Urinary bladder (tissue), 4 donors: ENCODE data around the gene OR10D3. TPM values are rescaled to one million over a fixed set of nuclear protein-coding genes. Genes with fewer than 3 reads are reported as not detected.

Experiments
- DNase-seq: peaks from one replicate; pipeline ENCODE4 v3.0.0-alpha.2; 2015; ENCODE audit errors: extremely low spot score
- H3K27ac ChIP-seq: one replicate; pipeline ENCODE4 v1.5.1; 2013; ENCODE audit warnings: low read depth, mild to moderate bottlenecking, moderate library complexity
- H3K36me3 ChIP-seq: one replicate; pipeline ENCODE4 v1.6.1; 2013; ENCODE audit warnings: mild to moderate bottlenecking, moderate library complexity; ENCODE audit not compliant: insufficient read depth
- H3K4me1 ChIP-seq: one replicate; pipeline ENCODE4 v1.6.1; 2013; ENCODE audit warnings: mild to moderate bottlenecking, moderate library complexity; ENCODE audit not compliant: insufficient read depth
- H3K4me3 ChIP-seq: one replicate; pipeline ENCODE4 v1.5.1; 2013; ENCODE audit warnings: low read depth, low read length
- WGBS: extraction: QIAGEN DNeasy Blood & Tissue Kit; methylation state at CpG from one replicate; pipeline ENCODE4 v1.1.7; 2013; 5-methylcytosine and 5-hydroxymethylcytosine counted together
- polyA plus RNA-seq: library from polyadenylated mRNA; stranded (reverse); fragments of 200-250 nt; gene quantifications from one replicate; pipeline ENCODE4 v1.2.3, GENCODE V29; 2013
- total RNA-seq: library from RNA; depleted of rRNA; stranded (reverse); fragments of >200 nt; gene quantifications from one replicate; pipeline ENCODE4 v1.2.3, GENCODE V29; 2014
- donor health status: healthy with polysubstance abuse.
- donor health status: healthy.

The OR10D3 gene
- total and polyA plus RNA-seq, 2 donors, result not detected

DNA sequence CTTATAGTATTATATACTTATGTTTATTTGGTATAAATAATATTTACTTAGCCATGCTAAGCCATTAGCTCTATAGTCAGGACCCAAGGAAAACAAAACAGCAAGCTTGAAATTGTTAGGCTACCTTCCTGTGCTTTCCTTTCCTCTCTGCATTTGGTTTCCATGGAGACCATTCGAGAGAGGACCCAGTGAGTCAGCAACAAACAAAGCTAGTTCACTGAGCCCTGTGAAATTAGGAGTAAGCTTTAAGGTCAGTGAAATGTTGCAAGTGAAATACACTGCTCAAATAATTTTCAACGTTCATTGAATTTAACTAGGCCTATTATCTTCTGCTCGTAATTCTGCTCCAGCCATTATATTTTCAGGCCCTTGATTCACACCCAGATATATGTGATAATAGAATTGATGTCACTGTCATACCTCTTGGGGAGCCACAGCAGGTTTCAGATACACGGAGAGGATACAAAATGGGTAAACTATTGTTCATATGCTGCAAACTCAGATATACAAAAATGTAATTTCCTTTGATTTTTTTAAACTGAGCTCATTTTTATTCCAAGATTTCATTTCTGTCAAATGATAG is 9.1 kb upstream of the OR10D3 start:
- whole genome bisulfite sequencing, result 23% methylated on average over 4 of the region's 4 CpGs
- no peak overlapping the region for H3K27ac ChIP-seq
- no peaks in the 10 kb centered on the region for H3K36me3 ChIP-seq
- peak; percentile 15 for DNase-seq
- H3K4me1 ChIP-seq, result no peaks in the 10 kb centered on the region
- no peak overlapping the region for H3K4me3 ChIP-seq

DNA sequence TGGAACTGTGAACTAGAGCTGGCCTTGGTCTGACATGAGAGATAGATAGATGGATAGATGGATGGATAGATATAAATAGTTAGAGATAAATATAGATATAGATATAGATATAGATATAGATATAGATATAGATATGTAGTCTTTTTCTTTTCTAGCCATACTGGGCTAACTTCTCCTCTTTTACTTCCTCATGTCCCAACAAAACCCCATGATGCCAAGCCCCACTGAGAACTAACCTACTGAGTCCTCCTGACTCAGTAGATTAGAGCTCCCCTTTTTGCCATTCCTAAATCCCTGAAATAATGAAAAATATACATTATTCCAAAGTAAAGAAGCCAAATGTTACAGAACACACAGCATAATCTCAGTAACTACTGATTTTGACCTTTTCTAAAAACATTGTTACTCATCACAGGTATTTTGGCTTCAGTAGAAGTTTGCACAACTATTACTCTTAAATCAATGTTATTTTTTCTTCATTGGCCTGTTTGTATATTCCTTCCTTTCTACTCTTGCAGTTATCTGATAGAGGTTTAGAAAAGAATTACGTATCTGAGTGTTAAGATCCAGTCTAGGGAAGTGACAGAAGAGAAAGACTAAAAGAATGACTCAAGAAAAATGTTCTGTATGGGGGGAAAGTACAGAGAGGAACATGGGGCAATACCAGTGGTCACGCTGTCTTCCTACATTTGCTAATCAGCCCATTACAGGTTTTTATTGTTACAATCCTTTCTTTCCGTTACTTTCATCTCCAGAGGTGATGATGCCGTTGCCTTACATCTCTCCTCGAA is 6.0 kb upstream of the OR10D3 start:
- H3K4me3 ChIP-seq, result no peak overlapping the region
- H3K36me3 ChIP-seq, result no peaks in the 10 kb centered on the region
- no peak for DNase-seq
- 60% methylated on average over 5 of the region's 5 CpGs for WGBS
- no peaks in the 10 kb centered on the region for H3K4me1 ChIP-seq
- H3K27ac ChIP-seq, result no peak overlapping the region

DNA sequence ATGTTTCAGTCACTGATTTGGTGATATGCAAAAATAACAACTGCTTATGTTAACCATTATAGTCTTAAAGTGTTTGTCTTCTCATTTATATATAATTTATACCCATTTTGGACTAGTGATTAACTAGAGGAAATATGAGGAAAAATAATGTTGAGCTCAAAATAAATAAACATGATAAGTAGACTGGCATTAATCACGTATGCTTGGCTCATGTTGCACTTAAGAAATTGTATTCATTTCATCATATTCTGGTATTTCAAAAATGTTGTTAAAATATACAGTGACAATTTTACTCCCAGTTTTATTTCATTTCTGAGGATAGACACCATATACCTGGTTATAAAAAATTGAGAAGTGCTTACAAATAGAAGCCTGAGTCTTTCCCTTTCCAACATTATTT is 3.8 kb upstream of the OR10D3 start:
- no peak for DNase-seq
- WGBS, result 35% methylated on average over 1 of the region's 1 CpG
- Histone ChIP-seq H3K36me3 (no peaks in the 10 kb centered on the region), H3K27ac (no peak overlapping the region), H3K4me1 (no peaks in the 10 kb centered on the region), H3K4me3 (no peak overlapping the region)

DNA sequence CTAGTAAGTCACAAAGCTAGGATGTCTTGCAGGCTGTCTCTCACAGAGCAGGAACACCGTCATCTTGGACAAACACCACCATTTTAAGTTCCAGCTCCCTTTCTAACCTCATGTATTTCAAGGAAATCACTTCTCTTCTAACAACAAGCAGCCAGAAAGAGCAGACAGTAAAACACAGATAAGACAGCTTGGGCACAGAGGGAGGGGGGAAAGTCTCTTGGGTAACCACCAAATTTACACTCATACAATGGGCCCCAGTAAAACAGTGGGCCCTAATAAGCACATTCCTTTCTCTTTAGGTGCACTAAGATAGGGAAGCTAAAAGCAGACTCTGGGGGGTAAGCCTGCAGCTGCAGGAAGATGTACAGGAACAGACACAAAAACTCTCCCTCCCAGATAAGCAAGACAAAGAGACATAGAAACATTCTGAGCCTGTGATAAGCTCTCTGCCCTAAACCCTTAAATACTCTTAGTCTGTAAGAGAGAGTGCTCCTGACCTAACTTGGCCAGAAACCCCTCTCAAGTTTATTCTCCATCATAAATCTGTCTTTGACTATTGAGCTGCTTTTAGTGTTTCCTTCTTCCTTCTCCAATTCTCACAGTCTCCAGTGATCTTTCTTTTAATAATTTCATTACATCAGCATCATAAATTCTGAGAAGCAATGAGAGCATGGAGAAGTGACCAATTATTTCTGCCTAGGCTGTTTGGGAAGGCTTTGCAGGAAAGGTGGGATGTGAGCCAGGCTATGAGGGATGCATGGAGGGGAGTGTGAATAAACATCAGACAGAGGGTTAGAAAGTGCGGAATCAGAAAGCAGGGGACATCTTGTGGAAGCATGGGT is 7.4 kb downstream of the OR10D3 start:
- Histone ChIP-seq H3K36me3 (no peaks in the 10 kb centered on the region), H3K27ac (no peak overlapping the region), H3K4me1 (no peaks in the 10 kb centered on the region), H3K4me3 (no peak overlapping the region)
- WGBS, result 26% methylated on average over 2 of the region's 2 CpGs
- DNase-seq, result peak; percentile 66

DNA sequence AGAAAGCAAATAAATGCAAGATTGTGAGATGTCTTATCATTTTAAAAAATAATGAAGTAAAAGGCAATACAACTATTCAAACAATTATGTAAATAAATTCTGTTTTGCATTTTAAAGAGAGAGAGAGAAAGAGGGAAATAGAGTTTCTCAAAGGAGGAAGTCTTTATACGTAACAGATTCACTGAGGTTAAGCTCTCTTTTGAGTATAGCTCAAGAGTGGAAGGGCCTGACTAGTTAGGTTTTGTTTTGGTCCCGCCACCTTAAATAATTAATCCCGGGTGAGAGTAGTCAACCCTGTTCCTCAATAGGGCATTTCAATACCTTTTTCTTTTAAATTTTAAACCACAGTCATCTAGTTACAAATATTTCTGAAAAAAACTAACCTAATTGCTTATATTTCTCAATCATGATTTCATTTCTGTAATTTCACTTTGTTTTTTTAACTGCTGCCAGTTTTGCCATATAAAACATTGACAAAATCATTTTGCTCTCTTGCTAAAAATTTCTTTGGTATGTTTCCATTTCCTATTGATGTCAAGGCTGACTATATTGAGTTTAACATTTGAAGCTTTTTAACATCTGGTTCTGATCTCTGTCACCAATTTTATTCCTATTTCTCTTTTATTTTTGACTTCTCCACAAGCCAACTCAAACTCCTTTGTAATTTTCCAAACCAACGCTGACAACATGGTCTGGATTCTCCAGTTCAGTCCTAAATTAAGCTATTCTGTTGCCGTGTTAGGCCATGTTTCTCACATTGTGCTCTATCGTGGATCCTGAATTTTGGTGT is 10.3 kb downstream of the OR10D3 start:
- no peak for DNase-seq
- no peaks in the 10 kb centered on the region for H3K36me3 ChIP-seq
- 75% methylated on average over 6 of the region's 6 CpGs for WGBS
- H3K4me1 ChIP-seq, result no peaks in the 10 kb centered on the region
- no peak overlapping the region for H3K4me3 ChIP-seq
- no peak overlapping the region for H3K27ac ChIP-seq

DNA sequence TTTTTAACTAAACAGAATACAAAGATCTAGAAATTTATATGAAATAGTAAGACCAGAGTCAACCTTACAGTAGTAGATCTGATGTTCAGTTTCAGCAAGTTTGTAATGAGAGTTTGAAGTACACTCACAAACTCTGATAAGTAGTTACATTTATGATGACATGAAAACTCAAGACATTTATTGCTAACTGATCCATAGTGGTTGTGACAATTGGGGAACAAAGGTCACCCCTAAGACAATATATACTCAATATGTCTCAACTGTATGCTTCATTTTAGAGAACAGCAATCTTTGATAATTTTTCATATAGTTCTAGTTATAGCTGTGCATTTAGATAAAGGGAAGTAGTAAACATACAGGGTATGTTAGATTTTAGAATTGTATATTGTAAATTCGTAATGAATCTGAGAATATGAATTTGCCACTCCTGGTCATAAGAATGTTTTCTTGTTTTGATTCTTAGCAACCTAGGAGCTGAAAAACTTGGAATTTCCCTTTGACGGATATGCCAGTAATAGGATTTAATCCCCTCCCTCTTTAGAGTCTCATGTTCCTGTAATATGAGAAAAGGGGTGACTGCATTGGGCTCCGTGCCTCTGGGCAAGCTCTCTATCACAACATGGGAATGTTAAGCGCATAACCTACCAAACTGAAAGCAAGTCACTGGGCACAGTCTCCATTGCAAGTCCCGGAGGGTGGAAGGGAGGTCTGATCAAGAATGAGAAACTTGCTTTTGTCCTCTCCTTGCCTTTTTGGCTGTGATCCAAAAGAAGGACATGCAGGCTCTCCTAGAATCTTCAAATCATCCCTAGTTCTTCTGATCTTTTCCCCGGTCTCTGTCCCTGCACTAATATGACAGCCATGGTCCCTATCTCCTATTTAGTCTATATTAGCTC is 11.4 kb downstream of the OR10D3 start:
- H3K4me3 ChIP-seq, result no peak overlapping the region
- no peak overlapping the region for H3K27ac ChIP-seq
- H3K36me3 ChIP-seq, result no peaks in the 10 kb centered on the region
- 66% methylated on average over 6 of the region's 6 CpGs for WGBS
- DNase-seq, result no peak
- H3K4me1 ChIP-seq, result no peaks in the 10 kb centered on the region

DNA sequence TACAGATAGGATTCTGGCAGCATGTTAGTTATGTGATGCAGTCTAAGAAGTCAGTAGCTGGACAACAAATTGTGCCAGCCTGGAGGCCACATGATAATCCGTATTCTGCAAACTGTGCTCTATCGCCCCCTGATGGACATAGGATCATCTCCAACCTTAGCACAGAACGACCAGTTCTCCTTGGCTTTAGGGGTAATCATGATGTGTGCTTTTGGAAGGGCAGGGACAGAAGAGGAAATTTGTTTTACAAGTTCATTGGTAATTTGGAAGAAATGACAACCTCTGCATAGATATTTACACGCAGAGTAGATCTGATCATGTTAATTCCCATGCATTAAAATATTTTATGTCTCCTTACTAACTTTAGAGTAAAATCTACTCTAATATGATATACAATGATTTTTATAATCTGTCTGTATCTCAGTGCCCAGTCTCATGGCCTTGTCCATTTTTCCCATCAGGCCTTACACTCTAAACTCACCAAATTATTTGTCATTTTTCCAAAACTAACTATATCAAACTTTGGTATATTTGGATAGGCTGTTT is 12.1 kb downstream of the OR10D3 start:
- H3K4me1 ChIP-seq, result no peaks in the 10 kb centered on the region
- whole genome bisulfite sequencing, result 28% methylated on average over 4 of the region's 4 CpGs
- H3K4me3 ChIP-seq, result no peak overlapping the region
- H3K36me3 ChIP-seq, result no peaks in the 10 kb centered on the region
- no peak overlapping the region for H3K27ac ChIP-seq
- DNase-seq, result no peak

DNA sequence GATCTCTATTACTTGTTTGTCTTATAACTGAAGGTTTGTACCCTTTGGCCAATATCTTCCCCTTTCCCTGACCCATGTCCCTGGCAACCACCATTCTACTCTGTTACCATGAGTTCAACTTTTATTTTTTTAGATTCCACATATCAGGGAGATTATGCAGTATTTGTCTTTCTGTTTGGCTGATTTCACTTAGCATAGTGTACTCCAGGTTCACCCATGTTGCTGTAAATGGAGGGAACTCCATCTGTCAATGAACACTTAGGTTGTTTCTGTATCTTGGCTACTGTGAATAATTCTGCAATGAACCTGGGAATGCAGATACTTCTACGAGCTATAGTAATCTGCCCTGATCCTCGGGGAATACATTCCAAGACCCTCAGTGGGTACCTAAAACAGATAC is 14.9 kb downstream of the OR10D3 start:
- H3K4me1 ChIP-seq, result no peaks in the 10 kb centered on the region
- H3K36me3 ChIP-seq, result no peaks in the 10 kb centered on the region
- no peak overlapping the region for H3K4me3 ChIP-seq
- 72% methylated on average over 2 of the region's 2 CpGs for WGBS
- DNase-seq, result no peak
- no peak overlapping the region for H3K27ac ChIP-seq

DNA sequence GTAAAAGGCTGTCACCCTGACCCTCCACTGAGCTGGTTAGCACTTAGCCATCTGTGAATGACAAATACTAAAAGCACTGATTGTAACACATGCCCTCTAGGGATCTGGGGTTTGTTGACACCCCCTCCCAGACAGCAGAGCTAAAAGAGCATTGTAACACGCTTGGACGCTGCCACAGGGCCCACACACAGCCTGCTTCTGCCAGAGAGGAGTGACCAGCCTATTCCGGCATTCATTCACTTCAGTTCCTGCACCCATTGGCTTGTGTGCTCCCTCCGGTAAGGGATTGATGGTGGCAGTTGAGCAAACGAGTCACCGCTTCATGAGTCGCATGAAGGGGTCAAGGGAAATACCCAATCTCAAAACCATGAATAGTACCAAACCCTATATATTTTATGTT is 15.8 kb downstream of the OR10D3 start:
- no peak overlapping the region for H3K4me3 ChIP-seq
- WGBS, result 93% methylated on average over 7 of the region's 7 CpGs
- H3K4me1 ChIP-seq, result no peaks in the 10 kb centered on the region

DNA sequence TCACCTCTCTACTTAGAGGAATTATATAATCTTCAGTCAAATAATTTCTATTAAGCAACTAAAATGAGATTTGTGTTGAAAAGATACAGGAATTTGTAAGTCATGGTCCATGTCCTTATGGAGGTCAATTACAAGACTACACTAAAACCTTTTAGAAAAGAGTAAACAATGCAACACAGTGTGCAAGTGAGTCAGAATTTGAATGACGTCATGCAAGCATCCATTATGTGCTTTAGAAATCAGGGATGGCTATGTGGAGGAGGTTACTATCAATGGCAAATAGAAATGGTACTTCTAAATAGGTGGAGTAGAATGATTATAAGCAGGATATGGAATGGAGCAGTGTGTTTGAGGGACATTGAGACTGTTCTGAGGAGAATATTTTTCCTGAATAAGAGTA is 16.6 kb downstream of the OR10D3 start:
- WGBS, result 75% methylated on average over 1 of the region's 1 CpG
- Histone ChIP-seq H3K4me3 (no peak overlapping the region), H3K4me1 (no peaks in the 10 kb centered on the region), H3K27ac (no peak overlapping the region), H3K36me3 (no peaks in the 10 kb centered on the region)
- no peak for DNase-seq

More for the DNA sequence above, 15.8 kb downstream of the OR10D3 start:
- H3K36me3 ChIP-seq, result no peaks in the 10 kb centered on the region
- no peak overlapping the region for H3K27ac ChIP-seq
- DNase-seq, result no peak

DNA sequence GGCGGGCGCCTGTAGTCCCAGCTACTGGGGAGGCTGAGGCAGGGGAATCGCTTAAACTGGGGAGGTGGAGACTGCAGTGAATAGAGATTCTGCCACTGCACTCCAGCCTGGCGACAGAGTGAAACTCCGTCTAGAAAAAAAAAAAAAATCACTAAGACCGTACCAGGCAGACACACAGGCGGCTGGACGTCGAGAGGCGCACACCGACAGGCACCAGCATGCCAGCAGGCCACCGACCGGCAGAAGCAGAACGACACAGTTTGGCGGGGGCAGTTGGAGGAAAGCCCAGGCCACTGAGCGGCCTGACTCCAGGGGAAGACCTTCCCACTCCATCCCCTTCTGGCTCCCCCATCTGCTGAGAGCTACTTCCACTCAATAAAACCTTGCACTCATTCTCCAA is 17.5 kb downstream of the OR10D3 start:
- DNase-seq, result no peak
- WGBS, result 96% methylated on average over 16 of the region's 16 CpGs

DNA sequence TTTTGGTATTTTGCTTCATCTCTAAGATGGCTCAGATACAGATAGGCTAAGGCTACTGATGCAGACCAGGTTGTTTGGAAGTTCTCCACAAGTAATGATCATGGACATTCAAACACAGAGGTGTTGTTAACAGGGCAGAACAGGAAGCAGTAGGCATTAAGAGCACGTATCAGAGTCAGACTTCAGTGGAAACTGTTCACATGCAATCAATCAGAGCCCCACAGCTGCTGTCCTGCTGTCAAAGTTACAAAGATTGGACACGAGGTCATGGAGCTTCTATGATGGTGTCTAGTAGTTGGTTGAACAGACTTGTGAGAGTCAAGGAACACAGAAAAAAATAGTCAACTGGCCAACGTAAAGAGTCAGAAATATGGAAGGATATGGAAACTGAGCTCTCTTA is 19.8 kb downstream of the OR10D3 start:
- DNase-seq, result no peak
- Histone ChIP-seq H3K4me3 (no peak overlapping the region), H3K36me3 (no peaks in the 10 kb centered on the region), H3K27ac (no peak overlapping the region), H3K4me1 (no peaks in the 10 kb centered on the region)
- WGBS, result 52% methylated on average over 3 of the region's 3 CpGs

More for the DNA sequence above, 17.5 kb downstream of the OR10D3 start:
- Histone ChIP-seq H3K4me1 (no peaks in the 10 kb centered on the region), H3K4me3 (no peak overlapping the region), H3K36me3 (no peaks in the 10 kb centered on the region), H3K27ac (no peak overlapping the region)
